Measurements from ENCODE around the gene FOXO3. TPM values are rescaled to one million over a fixed set of nuclear protein-coding genes. Genes with fewer than 3 reads are reported as not detected.

Gene FOXO3
- total RNA-seq, 1 experiment from 2014 or later: 22.1 TPM

DNA sequence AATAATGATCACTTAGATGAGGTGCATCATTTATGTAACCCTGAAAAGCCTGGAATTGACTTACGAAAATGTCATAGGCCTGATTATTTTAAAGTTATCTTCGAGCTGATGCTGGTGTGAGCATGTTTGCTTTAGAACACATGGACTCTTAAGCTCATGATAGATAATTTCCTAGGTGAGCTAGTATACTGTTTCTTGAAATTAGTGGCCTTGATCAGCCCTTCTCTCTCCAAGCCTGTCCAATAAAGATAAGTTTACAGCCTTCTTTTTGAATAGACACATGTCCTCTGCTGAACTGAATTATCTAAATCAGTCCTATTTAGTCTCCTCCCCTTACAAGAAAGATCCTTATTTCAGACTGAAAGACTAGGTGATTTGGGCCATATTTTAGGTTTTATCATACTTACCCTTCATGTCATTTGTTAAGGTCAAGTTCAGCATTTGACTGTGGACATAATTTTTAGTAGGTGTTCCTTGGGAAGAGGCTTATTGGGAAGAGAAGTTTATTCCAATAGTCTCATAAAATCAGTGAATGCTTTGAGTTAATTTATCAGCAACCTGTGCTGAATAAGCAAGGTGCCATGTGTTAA lies 15.3 kb downstream of the FOXO3 start:
- Mint-ChIP-seq H3K27me3 (ENCODE audit: low read depth) (no peaks in the 10 kb centered on the region), H3K9me3 (no peaks in the 10 kb centered on the region), H3K4me1 (peaks cover 6 to 8% of the 10 kb centered on the region in 2 experiments), H3K27ac (no peak overlapping the region), H3K4me3 (no peak overlapping the region), H3K36me3 (ENCODE audit: insufficient read depth in 1 of 3, low read depth in 3 of 3) (peaks cover 8 to 13% (median 10%) of the 10 kb centered on the region in 3 experiments; a peak in 4 of 7 replicates)
- no peak overlapping the region for H3K18ac ChIP-seq (ENCODE audit: insufficient read length, low read depth, low read length)
- no peak overlapping the region for H2BK12ac ChIP-seq (ENCODE audit: insufficient read length, low read depth, low read length)
- no peak overlapping the region for H4K91ac ChIP-seq (ENCODE audit: insufficient read length, low read depth, low read length)
- H3T11ph ChIP-seq (ENCODE audit: low read length): no peak overlapping the region
- no peak overlapping the region for H3K4me2 ChIP-seq (ENCODE audit: insufficient read depth, insufficient read length, low read length)
- H2BK5ac ChIP-seq (ENCODE audit: insufficient read length, low read length): no peak overlapping the region
- no peak for DNase-seq
- no peak overlapping the region for H3K9ac ChIP-seq (ENCODE audit: extremely low read depth, insufficient read length, low read length)
- WGBS (ENCODE audit: extremely low coverage, insufficient read length, low lambda C conversion rate): no CpG with 5 or more reads among the region's 2 CpGs
- no peak overlapping the region for H3K23ac ChIP-seq (ENCODE audit: insufficient read length, low read depth, low read length)
- H2BK20ac ChIP-seq (ENCODE audit: low read depth, low read length, poor library complexity, severe bottlenecking): no peak overlapping the region
- no peak for TF ChIP-seq CTCF (conservative IDR thresholded peaks at IDR 0.05)
- H4K8ac ChIP-seq (replicated peaks; ENCODE audit: insufficient read length, low read depth, low read length): no peak overlapping the region
- no peak overlapping the region for H2AK5ac ChIP-seq (ENCODE audit: insufficient read length, low read length)
- no peaks in the 10 kb centered on the region for H4K20me1 ChIP-seq (ENCODE audit: control insufficient read depth, insufficient read depth, insufficient read length)
- H3K27ac ChIP-seq (ENCODE audit: insufficient read length, low read depth, low read length): no peak overlapping the region
- no peak overlapping the region for H3K56ac ChIP-seq (ENCODE audit: insufficient read length, low read depth, low read length)
- no peaks in the 10 kb centered on the region for H3K23me2 ChIP-seq (ENCODE audit: insufficient read length, low read depth, low read length, poor library complexity, severe bottlenecking)
- no peak overlapping the region for H2BK15ac ChIP-seq (ENCODE audit: low read depth, low read length)
- no peaks in the 10 kb centered on the region for H3K9me3 ChIP-seq (ENCODE audit: control insufficient read depth, low read depth, low read length)
- H4K5ac ChIP-seq (ENCODE audit: insufficient read length, low read depth, low read length): no peak overlapping the region
- no peak overlapping the region for H2AFZ ChIP-seq (ENCODE audit: low read length)
- no peaks in the 10 kb centered on the region for H3K27me3 ChIP-seq (ENCODE audit: insufficient read depth, low read length)
- no peak overlapping the region for H3K4ac ChIP-seq (ENCODE audit: low read depth, low read length)
- H2BK120ac ChIP-seq (ENCODE audit: low read depth, low read length, poor library complexity, severe bottlenecking): no peak overlapping the region
- H3K4me1 ChIP-seq (ENCODE audit: insufficient read depth, low read length): peaks cover 2% of the 10 kb centered on the region; the same call in 1 of the 2 replicates
- peaks cover 3% of the 10 kb centered on the region; the same call in 1 of the 2 replicates for H3K79me2 ChIP-seq (ENCODE audit: insufficient read depth, low read length)
- H3K79me1 ChIP-seq (ENCODE audit: insufficient read depth, low read depth, low read length, poor library complexity, severe bottlenecking): no peaks in the 10 kb centered on the region
- no peak overlapping the region for H3K14ac ChIP-seq (ENCODE audit: insufficient read depth, low read length)
